ENCODE measurements around the gene IVL.

Gene IVL

GRCh38 chr1:152907686-152908601 is at the start of gene IVL:
IVL (plus strand) TSS chr1:152908546; CDS start chr1:152909798, 1,252 bp downstream.
- DNase-seq (ENCODE audit: low spot score): no peak

- no peak for DNase-seq (ENCODE audit: low spot score)
Observed at GRCh38 chr1:152859696-152860095, 48.6 kb upstream of the IVL start, which contains the start of gene LCE7A. LCE7A (plus strand) TSS chr1:152859996; CDS start chr1:152860698, 702 bp downstream.

- no peak for DNase-seq (ENCODE audit: low spot score)
Observed at GRCh38 chr1:152860129-152860528, 48.2 kb upstream of the IVL start.

- DNase-seq (ENCODE audit: low spot score): no peak
Observed at GRCh38 chr1:152861374-152861773, 47.0 kb upstream of the IVL start.

- DNase-seq (ENCODE audit: low spot score): no peak
Observed at GRCh38 chr1:152864443-152864842, 43.9 kb upstream of the IVL start.

GRCh38 chr1:152866321-152866720 is 42.0 kb upstream of the IVL start:
- DNase-seq (ENCODE audit: low spot score): no peak

GRCh38 chr1:152869808-152870419 is 38.4 kb upstream of the IVL start:
- DNase-seq (ENCODE audit: low spot score): peak; percentile 77

GRCh38 chr1:152870831-152871730 is 37.3 kb upstream of the IVL start:
- DNase-seq (ENCODE audit: low spot score): peak; percentile 39

- no peak for DNase-seq (ENCODE audit: low spot score)
Observed at GRCh38 chr1:152871731-152872126, 36.6 kb upstream of the IVL start.

GRCh38 chr1:152873495-152873894 is 34.9 kb upstream of the IVL start:
- no peak for DNase-seq (ENCODE audit: low spot score)

GRCh38 chr1:152876827-152877226 is 31.5 kb upstream of the IVL start:
- no peak for DNase-seq (ENCODE audit: low spot score)

GRCh38 chr1:152878042-152878441 is 30.3 kb upstream of the IVL start, which contains the start of gene SMCP:
SMCP (plus strand) TSS chr1:152878322; CDS start chr1:152884423, 6,101 bp downstream.
- DNase-seq (ENCODE audit: low spot score): no peak

- DNase-seq (ENCODE audit: low spot score): no peak
Observed at GRCh38 chr1:152879559-152880198, 28.7 kb upstream of the IVL start.

- DNase-seq (ENCODE audit: low spot score): no peak
Observed at GRCh38 chr1:152880316-152880715, 28.0 kb upstream of the IVL start.

- no peak for DNase-seq (ENCODE audit: low spot score)
Observed at GRCh38 chr1:152880907-152881306, 27.4 kb upstream of the IVL start.

- no peak for DNase-seq (ENCODE audit: low spot score)
Observed at GRCh38 chr1:152884085-152884484, 24.3 kb upstream of the IVL start.

GRCh38 chr1:152884506-152884905 is 23.8 kb upstream of the IVL start:
- no peak for DNase-seq (ENCODE audit: low spot score)

GRCh38 chr1:152884966-152885624 is 23.3 kb upstream of the IVL start:
- no peak for DNase-seq (ENCODE audit: low spot score)

- no peak for DNase-seq (ENCODE audit: low spot score)
Observed at GRCh38 chr1:152886085-152886484, 22.3 kb upstream of the IVL start.

GRCh38 chr1:152886758-152887409 is 21.5 kb upstream of the IVL start:
- no peak for DNase-seq (ENCODE audit: low spot score)

GRCh38 chr1:152888126-152888525 is 20.2 kb upstream of the IVL start:
- DNase-seq (ENCODE audit: low spot score): peak; percentile 11

All from LoVo (cell line).